ENCODE data around the gene CEP126. TPM values are rescaled to one million over a fixed set of nuclear protein-coding genes. Genes with fewer than 3 reads are reported as not detected.
"Not testable (repeated sequence)": the region's sequence is repeated elsewhere in the genome, so short reads cannot be mapped to it uniquely, and the experiment has no call there.

The CEP126 gene
- total and polyA plus RNA-seq, 3 donors from 2014 or later: 11.2 to 18.6 (median 14.8) TPM

- 82 to 93% methylated on average over 2 of the region's 2 CpGs for WGBS, 2 donors
- no peaks in the 10 kb centered on the region for H3K9me3 ChIP-seq
- H3K4me3 ChIP-seq: no peak overlapping the region
- no peak for DNase-seq
- H3K27me3 ChIP-seq: no peaks in the 10 kb centered on the region
- intact Hi-C loops (cut with DNase I; ENCODE audit: low total_unique reads): no loop called here
- no peaks in the 10 kb centered on the region for H3K4me1 ChIP-seq
- TF ChIP-seq POLR2A (IDR thresholded peaks at IDR 0.05) (no peak), CTCF (IDR thresholded peaks at IDR 0.05) (no peak)
- H3K27ac ChIP-seq: no peak overlapping the region
- H3K36me3 ChIP-seq (ENCODE audit: low read depth, missing control alignments): no peaks in the 10 kb centered on the region
Observed at GRCh38 chr11:101987370-101987769, 72.6 kb downstream of the CEP126 start.

GRCh38 chr11:101993172-101993571, 78.4 kb downstream of the CEP126 start:
- H3K36me3 ChIP-seq (ENCODE audit: low read depth, missing control alignments): no peaks in the 10 kb centered on the region
- no peak overlapping the region for H3K27ac ChIP-seq
- TF ChIP-seq CTCF (IDR thresholded peaks at IDR 0.05) (no peak), POLR2A (IDR thresholded peaks at IDR 0.05) (no peak)
- no peak overlapping the region for H3K4me3 ChIP-seq
- H3K9me3 ChIP-seq: no peaks in the 10 kb centered on the region
- no peak for DNase-seq
- intact Hi-C loops (cut with DNase I; ENCODE audit: low total_unique reads): no loop called here
- H3K4me1 ChIP-seq: no peaks in the 10 kb centered on the region
- 91 to 95% methylated on average over 4 of the region's 4 CpGs for WGBS, 2 donors
- no peaks in the 10 kb centered on the region for H3K27me3 ChIP-seq

- WGBS, 2 donors: 96 to 100% methylated on average over 2 of the region's 2 CpGs
- DNase-seq; H3K4me3 ChIP-seq; H3K4me1 ChIP-seq; H3K27ac ChIP-seq; H3K27me3 ChIP-seq; H3K9me3 ChIP-seq; intact Hi-C loops (cut with DNase I; ENCODE audit: low total_unique reads); H3K36me3 ChIP-seq (ENCODE audit: low read depth, missing control alignments): not testable (repeated sequence)
Observed at GRCh38 chr11:101994052-101994469, 79.3 kb downstream of the CEP126 start.

- Histone ChIP-seq H3K9me3 (no peaks in the 10 kb centered on the region), H3K4me1 (no peaks in the 10 kb centered on the region), H3K36me3 (ENCODE audit: low read depth, missing control alignments) (no peaks in the 10 kb centered on the region), H3K4me3 (no peak overlapping the region), H3K27me3 (no peaks in the 10 kb centered on the region), H3K27ac (no peak overlapping the region)
- intact Hi-C loops (cut with DNase I; ENCODE audit: low total_unique reads): no loop called here
- DNase-seq: no peak
- TF ChIP-seq CTCF (IDR thresholded peaks at IDR 0.05): no peak
- TF ChIP-seq POLR2A (IDR thresholded peaks at IDR 0.05): no peak
- 87 to 99% methylated on average over 4 of the region's 4 CpGs for WGBS, 2 donors
Observed at GRCh38 chr11:101996111-101996510, 81.3 kb downstream of the CEP126 start.

GRCh38 chr11:102001657-102002338, 87.0 kb downstream of the CEP126 start:
- no peaks in the 10 kb centered on the region for H3K27me3 ChIP-seq
- intact Hi-C loops (cut with DNase I; ENCODE audit: low total_unique reads): loop anchor here (10.0 kb wide), 1 partner anchor 137 kb away; no protein-coding TSS in a partner anchor
- no peak overlapping the region for H3K27ac ChIP-seq
- TF ChIP-seq CTCF (IDR thresholded peaks at IDR 0.05) (no peak), POLR2A (IDR thresholded peaks at IDR 0.05) (no peak)
- H3K36me3 ChIP-seq (ENCODE audit: low read depth, missing control alignments): no peaks in the 10 kb centered on the region
- H3K9me3 ChIP-seq: no peaks in the 10 kb centered on the region
- WGBS, 2 donors: 92 to 93% methylated on average over 3 of the region's 3 CpGs
- H3K4me1 ChIP-seq: no peaks in the 10 kb centered on the region
- H3K4me3 ChIP-seq: no peak overlapping the region
- no peak for DNase-seq

All from testis (tissue), 3 donors.